GM18498 (cell line): ENCODE data around the gene ERCC6L.
A peak's percentile ranks its signal among the peaks of the same experiment; 100 is the strongest.
"Not testable (repeated sequence)": the region's sequence is repeated elsewhere in the genome, so short reads cannot be mapped to it uniquely, and the experiment has no call there.

Experiments
- ATAC-seq: cut with Tn5 transposase; IDR thresholded peaks from one replicate; pipeline ENCODE4 v1.9.1; 2021; ENCODE audit warnings: mild to moderate bottlenecking, moderate library complexity; ENCODE audit not compliant: unreplicated experiment

The ERCC6L gene

GRCh38 chrX:72254816-72255215 lies 16.0 kb upstream of the ERCC6L start:
- no peak for ATAC-seq

- ATAC-seq = no peak
Observed at GRCh38 chrX:72253686-72254085, 14.9 kb upstream of the ERCC6L start.

DNA sequence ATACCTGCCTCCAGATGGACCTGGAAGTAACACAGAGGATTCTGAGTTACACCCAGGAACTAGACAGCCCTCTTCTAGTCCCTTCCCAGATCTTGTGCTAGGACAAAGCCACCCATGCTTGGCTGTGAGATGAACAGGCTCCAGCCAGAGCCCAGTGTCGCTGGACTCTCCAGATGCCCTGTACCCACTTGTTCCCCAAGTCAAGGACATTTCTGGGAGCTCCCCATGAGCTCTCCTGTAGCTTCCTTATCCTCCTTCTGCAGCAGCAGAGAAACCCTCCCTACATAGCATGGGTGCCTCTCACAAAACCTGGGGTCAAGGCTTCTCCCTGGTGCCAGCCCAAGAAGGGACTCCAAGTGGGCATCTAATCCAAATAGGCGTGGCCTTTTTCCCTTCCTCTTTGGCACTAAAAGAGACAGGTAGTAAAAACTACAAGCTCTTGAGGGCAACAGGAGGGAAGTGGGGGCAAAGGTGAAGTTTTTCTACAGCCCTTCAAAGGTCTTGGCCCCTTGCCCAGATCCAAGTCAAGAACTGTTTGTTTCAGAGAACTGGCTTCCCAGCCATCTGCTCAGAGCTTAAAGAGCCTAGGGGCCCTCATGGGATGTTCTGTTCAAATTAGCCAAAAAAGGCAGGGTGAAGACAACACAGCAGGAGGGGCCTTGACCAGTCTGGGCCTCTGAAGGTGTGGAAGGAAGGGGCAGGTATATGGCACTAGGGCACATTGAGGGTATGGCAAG lies 8.5 kb upstream of the ERCC6L start:
- ATAC-seq = no peak

GRCh38 chrX:72245461-72246089 lies 6.7 kb upstream of the ERCC6L start:
- ATAC-seq = no peak

- no peak for ATAC-seq
Observed at GRCh38 chrX:72243472-72243871, 4.6 kb upstream of the ERCC6L start.

- no peak for ATAC-seq
Observed at GRCh38 chrX:72240976-72241375, 2.1 kb upstream of the ERCC6L start.

- ATAC-seq = no peak
Observed at GRCh38 chrX:72238183-72238582, 644 bp downstream of the ERCC6L start.

DNA sequence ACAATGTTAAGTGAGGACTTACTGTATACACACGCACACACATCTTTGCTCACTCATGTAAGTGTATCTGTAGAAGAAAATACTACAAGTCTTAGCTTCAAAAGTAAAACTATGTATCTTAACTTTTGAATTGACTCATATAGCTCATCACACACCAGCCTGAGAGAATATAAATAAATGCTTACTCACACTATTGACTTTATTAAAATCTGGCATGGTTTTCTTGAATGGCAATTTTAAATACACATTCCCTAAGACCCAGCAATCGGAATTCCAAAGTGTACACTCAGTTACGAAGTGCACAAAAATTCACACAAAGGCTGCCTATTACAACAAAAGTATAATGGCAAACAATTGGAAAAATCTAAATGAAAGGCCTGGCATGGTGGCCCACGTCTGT lies 2.0 kb downstream of the ERCC6L start:
- ATAC-seq = no peak

DNA sequence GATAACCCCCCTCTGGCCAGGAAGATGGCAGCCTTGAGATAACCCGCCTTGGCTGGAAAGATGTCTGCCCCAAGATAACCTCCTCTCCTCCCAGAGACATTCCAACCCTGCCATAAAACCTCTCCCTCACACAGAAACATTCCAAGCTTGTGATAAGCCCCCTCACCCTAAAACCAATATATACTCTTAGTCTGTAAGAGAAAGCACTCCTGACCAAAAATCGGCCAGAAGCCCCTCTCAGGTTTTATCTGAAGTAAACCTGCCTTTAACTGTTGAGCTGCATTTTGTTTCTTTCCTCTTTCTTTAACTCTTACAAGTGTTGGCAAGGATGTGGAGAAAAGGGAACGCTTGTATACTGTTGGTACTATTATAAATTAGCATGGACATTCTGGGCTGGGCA lies 8.5 kb downstream of the ERCC6L start:
- no peak for ATAC-seq

GRCh38 chrX:72220375-72220774 lies 18.5 kb downstream of the ERCC6L start:
- ATAC-seq = not testable (repeated sequence)

DNA sequence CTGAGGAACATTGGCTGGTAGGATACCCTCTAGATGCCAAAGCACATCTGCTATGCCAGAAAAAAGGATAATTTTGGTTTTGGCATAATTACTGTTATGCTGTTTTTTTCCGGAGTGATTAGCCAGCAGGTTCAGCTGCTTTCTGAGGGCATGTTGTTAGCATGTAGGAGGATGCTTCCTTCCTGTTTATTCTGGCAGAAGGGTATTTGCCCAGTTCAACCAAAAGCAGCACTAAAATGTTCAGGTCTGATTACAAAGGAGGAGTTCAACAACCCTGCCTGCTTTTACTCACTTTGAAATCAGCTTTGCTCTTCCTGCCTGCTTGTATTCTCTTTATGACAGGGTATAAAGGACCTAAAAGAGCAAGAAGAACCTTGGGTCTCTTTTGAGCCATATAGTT lies 21.9 kb downstream of the ERCC6L start:
- no peak for ATAC-seq

- no peak for ATAC-seq
Observed at GRCh38 chrX:72208126-72208800, 30.6 kb downstream of the ERCC6L start.

DNA sequence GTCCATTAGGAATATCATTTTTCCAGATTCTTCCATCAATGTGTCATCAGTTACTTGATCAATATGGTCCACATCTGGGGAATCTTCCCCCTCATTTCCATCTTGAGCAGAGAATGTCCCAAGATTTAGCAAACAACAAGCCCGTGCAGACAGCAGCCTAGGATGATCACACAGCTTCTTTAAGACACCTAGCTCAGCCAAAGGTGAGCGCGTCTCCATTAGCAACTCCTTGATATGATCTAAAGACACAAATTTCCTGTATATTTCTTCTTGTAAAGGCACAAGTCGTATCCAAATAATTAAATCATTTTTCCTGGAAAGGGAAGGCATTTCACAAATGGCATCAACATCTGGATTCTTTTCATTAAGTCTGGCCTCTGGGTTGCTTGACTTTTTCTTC lies 31.5 kb downstream of the ERCC6L start:
- no peak for ATAC-seq

- no peak for ATAC-seq
Observed at GRCh38 chrX:72205706-72206105, 33.1 kb downstream of the ERCC6L start.

DNA sequence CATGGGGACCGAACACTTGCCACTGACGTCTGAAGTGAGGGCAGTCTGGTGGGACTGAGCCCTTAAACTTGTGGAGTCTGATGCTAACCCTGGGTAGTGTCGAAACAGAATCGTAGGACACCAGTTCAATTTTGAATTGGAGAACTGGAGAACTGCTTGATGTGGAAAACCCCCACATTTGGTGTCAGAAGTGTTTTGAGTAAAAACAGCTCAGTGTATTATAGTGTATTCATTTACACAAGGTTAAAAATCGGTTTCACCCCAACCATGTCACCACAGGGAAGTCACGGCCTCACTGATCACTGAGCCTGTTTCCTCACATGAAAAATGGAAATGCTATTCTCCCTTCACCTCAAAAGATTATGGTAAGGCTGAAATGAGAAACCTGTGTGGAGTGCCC lies 35.4 kb downstream of the ERCC6L start:
- ATAC-seq = no peak

GRCh38 chrX:72202792-72203401 lies 35.9 kb downstream of the ERCC6L start:
- no peak for ATAC-seq

DNA sequence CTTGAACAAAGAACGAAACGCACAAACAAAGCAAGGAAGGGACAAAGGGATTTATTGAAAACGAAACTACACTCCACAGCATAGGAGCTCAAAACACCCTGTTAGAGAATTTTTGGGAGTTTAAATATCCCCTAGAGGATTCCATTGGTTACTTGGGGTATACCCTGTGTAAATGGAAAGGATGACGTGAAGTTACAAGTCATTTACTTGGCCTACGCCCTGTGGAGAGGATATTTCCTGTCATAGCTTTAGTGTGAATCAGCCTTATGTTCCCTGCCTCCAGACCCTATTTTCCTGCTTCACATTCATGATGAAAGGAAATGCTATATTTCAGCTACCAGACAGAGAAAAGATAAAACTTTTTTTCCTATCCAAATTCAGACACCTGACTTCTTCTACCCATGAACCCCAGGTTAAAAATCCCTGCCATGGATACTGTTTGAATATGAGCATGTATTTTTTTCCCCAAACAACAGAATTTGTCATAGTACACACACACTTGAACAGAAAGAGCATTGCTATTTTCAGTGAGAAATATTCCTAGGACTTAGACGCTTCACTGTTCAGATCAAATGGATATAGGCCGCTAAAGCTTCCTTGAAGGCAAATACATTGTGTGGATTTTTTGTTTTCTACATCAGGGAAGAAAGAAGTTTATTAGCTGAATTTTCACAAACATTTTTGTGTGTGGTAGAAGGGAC lies 36.8 kb downstream of the ERCC6L start:
- ATAC-seq = no peak

GRCh38 chrX:72182924-72183323 lies 55.9 kb downstream of the ERCC6L start:
- ATAC-seq = no peak

- peak; percentile 96 for ATAC-seq
Observed at GRCh38 chrX:72181178-72182125, 57.4 kb downstream of the ERCC6L start, which contains the start of gene PIN4. Gene PIN4, plus strand, starts transcription at chrX:72181757. Its CDS starts 29 bp downstream, at chrX:72181786.

- no peak for ATAC-seq
Observed at GRCh38 chrX:72180539-72180938, 58.3 kb downstream of the ERCC6L start.
